SK-N-MC (cell line): Measurements from ENCODE around the gene AAK1.

Experiments used
- DNase-seq: peaks from one replicate; pipeline ENCODE4 v3.0.0-alpha.2; 2011; ENCODE audit warnings: low read depth, low spot score
- H3K27ac ChIP-seq: fragments of 200-600 bp; sonication (generic); 2 replicates; pipeline ENCODE4 v1.5.1; 2016; ENCODE audit warnings: mixed run types
- H3K36me3 ChIP-seq: fragments of 200-600 bp; sonication (generic); 2 replicates; pipeline ENCODE4 v1.6.1; 2017; ENCODE audit warnings: antibody characterized with exemption, low read length, mixed read lengths; ENCODE audit not compliant: insufficient read depth
- H3K4me3 ChIP-seq: fragments of 200-600 bp; sonication (generic); 2 replicates; pipeline ENCODE4 v1.5.1; 2016
- H3K9ac ChIP-seq: fragments of 200-600 bp; sonication (generic); 2 replicates; pipeline ENCODE4 v1.8.0; 2017; ENCODE audit warnings: mixed run types, mixed read lengths; ENCODE audit not compliant: insufficient read length
- H3K9me3 ChIP-seq: fragments of 200-600 bp; sonication (generic); 2 replicates; pipeline ENCODE4 v1.6.1; 2017; ENCODE audit warnings: low read depth, mild to moderate bottlenecking, antibody characterized with exemption, low read length, moderate library complexity, mixed read lengths
- EZH2 ChIP-seq: fragments of 200-600 bp; sonication (generic); IDR thresholded peaks from one replicate; pipeline ENCODE4 v1.6.1; 2017; ENCODE audit warnings: antibody characterized with exemption
- FOXP2 ChIP-seq: optimal IDR thresholded peaks from 2 replicates; pipeline ENCODE3; 2011; ENCODE audit warnings: mild to moderate bottlenecking, moderate library complexity; ENCODE audit not compliant: insufficient read depth; ENCODE audit errors: extremely low read length, control extremely low read depth
- POLR2AphosphoS5 ChIP-seq: IDR thresholded peaks from 2 replicates; pipeline ENCODE4 v1.6.1; 2012; ENCODE audit warnings: mild to moderate bottlenecking, low read depth, low read length, borderline replicate concordance

The AAK1 gene

GRCh38 chr2:69645921-69646320 is 2.4 kb upstream of the AAK1 start:
- H3K9me3 ChIP-seq: no peaks in the 10 kb centered on the region
- TF ChIP-seq EZH2 (no peak), FOXP2 (no peak)
- no peak overlapping the region for H3K9ac ChIP-seq
- no peaks in the 10 kb centered on the region for H3K36me3 ChIP-seq
- H3K27ac ChIP-seq: peak overlapping the region; percentile 14; the same call in 1 of the 2 replicates
- H3K4me3 ChIP-seq: peak overlapping the region; percentile 89
- no peak for DNase-seq

DNA sequence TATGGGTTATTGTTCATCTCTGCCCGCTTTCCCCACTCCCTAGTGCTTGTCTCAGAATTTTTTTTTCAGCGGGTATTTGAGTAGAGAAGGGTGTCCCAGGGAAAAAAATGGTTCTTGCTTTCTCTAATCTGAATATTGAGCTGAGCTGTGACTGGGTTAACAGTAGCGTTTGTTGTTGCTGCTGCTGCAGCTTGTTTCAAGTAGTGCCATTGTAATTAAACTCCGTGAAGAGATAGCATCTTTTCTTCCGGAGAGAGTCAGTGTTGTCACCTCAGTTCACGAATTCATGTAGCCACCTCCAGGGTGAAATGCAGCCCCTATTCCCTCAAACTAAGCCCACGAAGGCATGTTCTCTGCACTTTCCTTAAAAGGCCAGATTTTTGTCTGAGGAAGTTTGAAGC is 1.5 kb upstream of the AAK1 start:
- DNase-seq: no peak
- peak overlapping the region; percentile 83 for H3K9ac ChIP-seq
- no peaks in the 10 kb centered on the region for H3K9me3 ChIP-seq
- TF ChIP-seq POLR2AphosphoS5 (no peak), FOXP2 (no peak), EZH2 (no peak)
- peak overlapping the region; percentile 89 for H3K4me3 ChIP-seq
- peak overlapping the region; percentile 96 for H3K27ac ChIP-seq
- no peaks in the 10 kb centered on the region for H3K36me3 ChIP-seq

GRCh38 chr2:69644506-69644979 is 1.0 kb upstream of the AAK1 start:
- TF ChIP-seq FOXP2 (no peak), POLR2AphosphoS5 (no peak), EZH2 (no peak)
- DNase-seq: no peak
- H3K9ac ChIP-seq: peak overlapping the region; percentile 83
- H3K4me3 ChIP-seq: peak overlapping the region; percentile 89
- H3K36me3 ChIP-seq: no peaks in the 10 kb centered on the region
- peak overlapping the region; percentile 96 for H3K27ac ChIP-seq
- no peaks in the 10 kb centered on the region for H3K9me3 ChIP-seq

- Histone ChIP-seq H3K9ac (peak overlapping the region; percentile 83), H3K36me3 (no peaks in the 10 kb centered on the region), H3K4me3 (peak overlapping the region; percentile 89), H3K9me3 (no peaks in the 10 kb centered on the region), H3K27ac (peak overlapping the region; percentile 96)
- TF ChIP-seq FOXP2: no peak
- no peak for TF ChIP-seq POLR2AphosphoS5
- TF ChIP-seq EZH2: no peak
- DNase-seq: peak; percentile 26
These were observed 584 bp downstream of the AAK1 start for GRCh38 chr2:69642709-69643601.

- H3K27ac ChIP-seq: no peak overlapping the region
- no peak for DNase-seq
These were observed 1.4 kb downstream of the AAK1 start for GRCh38 chr2:69641887-69642708.

DNA sequence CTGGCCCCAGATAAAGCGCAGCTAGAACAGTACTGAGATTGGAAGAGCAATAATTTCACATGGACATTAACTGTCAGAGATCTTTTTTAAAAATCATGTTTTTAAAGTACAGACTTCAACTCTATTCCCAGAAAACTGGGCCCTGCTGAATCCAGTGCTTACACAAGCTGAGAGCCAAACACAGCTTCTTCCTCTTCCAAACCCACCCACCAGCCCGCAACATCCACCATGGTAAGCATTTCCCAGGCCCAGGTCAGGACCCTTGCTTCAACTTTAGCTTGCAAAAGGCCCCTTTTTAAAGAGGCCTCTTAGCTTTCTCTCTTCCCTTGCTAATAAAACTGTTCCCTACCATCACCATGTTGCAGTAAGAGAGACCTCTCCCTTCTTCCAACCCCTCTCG is 2.1 kb downstream of the AAK1 start:
- DNase-seq: no peak
- H3K4me3 ChIP-seq: peak overlapping the region; percentile 89
- TF ChIP-seq POLR2AphosphoS5: no peak
- TF ChIP-seq FOXP2: no peak
- no peak for TF ChIP-seq EZH2
- no peaks in the 10 kb centered on the region for H3K9me3 ChIP-seq
- H3K36me3 ChIP-seq: no peaks in the 10 kb centered on the region
- peak overlapping the region; percentile 83 for H3K9ac ChIP-seq
- H3K27ac ChIP-seq: no peak overlapping the region

More at GRCh38 chr2:69641887-69642708, 1.4 kb downstream of the AAK1 start:
- Histone ChIP-seq H3K9me3 (no peaks in the 10 kb centered on the region), H3K9ac (peak overlapping the region; percentile 83), H3K36me3 (no peaks in the 10 kb centered on the region), H3K4me3 (peak overlapping the region; percentile 89)
- TF ChIP-seq FOXP2: no peak
- TF ChIP-seq EZH2: no peak
- no peak for TF ChIP-seq POLR2AphosphoS5

DNA sequence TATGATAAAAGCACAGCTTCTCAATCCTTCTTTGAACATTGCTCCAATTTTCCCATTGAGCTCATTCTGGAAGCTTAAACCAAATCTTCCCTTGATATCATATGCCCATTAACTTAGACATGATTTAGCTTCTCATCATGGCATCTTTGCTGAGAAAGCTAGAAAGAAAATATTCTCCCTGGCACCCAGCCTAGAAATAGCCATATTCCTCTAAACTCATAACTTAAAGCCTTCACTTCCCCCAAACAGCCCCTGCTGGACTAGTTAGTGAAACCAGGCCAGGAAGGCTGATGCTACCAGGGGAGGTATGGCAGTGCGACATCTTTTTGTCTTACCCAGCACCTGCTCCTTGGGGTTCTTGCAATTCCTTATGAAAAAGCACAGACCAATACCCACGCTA is 4.3 kb downstream of the AAK1 start:
- no peak overlapping the region for H3K9ac ChIP-seq
- no peak overlapping the region for H3K27ac ChIP-seq

GRCh38 chr2:69638630-69639029 is 4.9 kb downstream of the AAK1 start:
- H3K27ac ChIP-seq: no peak overlapping the region
- no peak for TF ChIP-seq POLR2AphosphoS5
- no peak for TF ChIP-seq FOXP2
- no peak for TF ChIP-seq EZH2
- no peak overlapping the region for H3K4me3 ChIP-seq
- DNase-seq: no peak
- H3K9me3 ChIP-seq: no peaks in the 10 kb centered on the region
- H3K9ac ChIP-seq: no peak overlapping the region
- H3K36me3 ChIP-seq: no peaks in the 10 kb centered on the region

More for the DNA sequence above, 4.3 kb downstream of the AAK1 start:
- TF ChIP-seq POLR2AphosphoS5 (no peak), EZH2 (no peak), FOXP2 (no peak)
- Histone ChIP-seq H3K36me3 (no peaks in the 10 kb centered on the region), H3K9me3 (no peaks in the 10 kb centered on the region), H3K4me3 (no peak overlapping the region)
- no peak for DNase-seq
